ENCODE measurements around the gene ZNF519.
A peak's percentile ranks its signal among the peaks of the same experiment; 100 is the strongest.
"Not testable (repeated sequence)": the region's sequence is repeated elsewhere in the genome, so short reads cannot be mapped to it uniquely, and the experiment has no call there.

ZNF519 gene

DNA sequence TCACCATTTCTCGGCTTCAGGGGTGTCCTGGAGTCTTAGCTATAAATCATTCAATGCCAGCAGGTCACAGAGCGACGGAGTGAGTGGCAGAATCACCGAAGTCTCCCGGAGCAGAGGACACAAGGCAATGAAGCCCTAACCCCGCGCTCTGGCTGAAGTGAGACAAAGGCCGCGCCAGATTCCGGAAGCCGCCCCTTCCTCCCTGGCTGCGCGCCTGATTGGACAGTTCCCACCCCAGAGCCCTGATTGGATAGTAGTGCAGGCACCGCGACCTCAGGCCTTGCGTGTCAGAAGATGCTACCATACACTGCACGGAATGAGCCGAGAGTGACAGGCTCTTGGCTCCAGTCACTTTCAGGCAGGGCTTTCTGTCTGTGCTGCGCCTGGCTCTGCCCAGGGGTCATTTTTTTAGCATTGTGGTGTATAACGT is at the start of gene ZNF519:
ZNF519 (minus strand) TSS at position 165 of the 430 bp plus-strand sequence; CDS start at position 7, 158 bp downstream.
- peak; percentile 82 for DNase-seq

DNA sequence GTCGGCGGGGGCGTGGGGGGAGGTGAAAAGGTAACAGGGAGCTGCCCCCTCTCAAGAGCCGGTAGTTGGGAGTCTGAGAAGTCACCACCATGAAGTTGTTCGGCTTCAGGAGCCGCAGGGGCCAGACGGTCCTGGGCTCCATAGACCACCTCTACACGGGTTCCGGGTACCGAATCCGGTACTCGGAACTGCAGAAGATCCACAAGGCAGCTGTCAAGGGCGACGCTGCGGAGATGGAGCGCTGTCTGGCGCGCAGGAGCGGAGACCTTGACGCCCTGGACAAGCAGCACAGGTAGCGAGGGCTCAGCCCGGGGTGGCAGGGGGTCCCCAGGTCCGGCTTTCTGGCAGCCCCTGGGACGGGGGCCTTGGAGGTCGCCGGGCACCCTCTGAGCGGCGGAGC is 47.1 kb upstream of the ZNF519 start:
- no peak for DNase-seq

DNA sequence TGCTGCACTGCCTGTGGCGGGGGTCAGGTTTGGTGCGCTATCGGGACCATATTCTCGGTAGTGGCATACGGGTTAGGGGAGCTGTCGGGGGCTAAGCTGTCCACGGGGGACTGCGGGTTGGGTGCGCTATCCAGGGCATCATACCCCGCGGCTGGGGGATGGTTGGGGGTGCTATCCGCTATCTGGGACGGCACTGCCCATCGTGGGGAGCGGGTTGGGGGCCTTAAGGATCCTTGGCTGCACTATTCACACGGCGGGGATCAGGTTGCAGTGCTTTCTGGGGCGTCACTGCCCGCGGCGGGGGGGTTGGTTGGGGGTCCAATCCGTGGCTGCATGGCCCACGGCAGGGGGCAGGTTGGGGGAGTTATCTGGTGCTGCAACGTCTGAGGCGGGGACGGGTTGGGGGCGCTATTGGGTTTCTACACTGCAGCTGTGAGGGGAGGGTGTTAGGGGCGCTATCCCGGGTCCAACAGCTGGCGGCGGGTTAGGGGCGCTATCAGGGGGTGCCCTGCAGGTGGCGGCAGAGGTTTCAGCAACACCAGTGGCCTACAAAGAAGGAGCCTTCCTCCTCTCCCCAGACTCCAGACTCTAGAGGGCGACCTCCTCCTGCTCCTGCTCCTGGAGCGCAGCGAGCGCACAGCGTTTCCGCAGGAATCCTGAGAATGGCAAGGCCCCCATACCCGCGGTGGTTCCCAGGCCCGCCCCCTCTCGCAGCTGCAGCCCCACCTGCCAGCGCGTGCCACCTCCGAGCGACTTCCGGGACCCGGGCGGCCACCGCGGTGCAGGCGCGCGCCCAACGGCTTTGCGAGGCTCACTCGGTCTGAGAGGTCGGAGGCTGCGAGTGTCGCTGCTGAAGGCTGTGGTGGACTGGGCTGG is 46.3 kb upstream of the ZNF519 start:
- DNase-seq = peak; percentile 67

DNA sequence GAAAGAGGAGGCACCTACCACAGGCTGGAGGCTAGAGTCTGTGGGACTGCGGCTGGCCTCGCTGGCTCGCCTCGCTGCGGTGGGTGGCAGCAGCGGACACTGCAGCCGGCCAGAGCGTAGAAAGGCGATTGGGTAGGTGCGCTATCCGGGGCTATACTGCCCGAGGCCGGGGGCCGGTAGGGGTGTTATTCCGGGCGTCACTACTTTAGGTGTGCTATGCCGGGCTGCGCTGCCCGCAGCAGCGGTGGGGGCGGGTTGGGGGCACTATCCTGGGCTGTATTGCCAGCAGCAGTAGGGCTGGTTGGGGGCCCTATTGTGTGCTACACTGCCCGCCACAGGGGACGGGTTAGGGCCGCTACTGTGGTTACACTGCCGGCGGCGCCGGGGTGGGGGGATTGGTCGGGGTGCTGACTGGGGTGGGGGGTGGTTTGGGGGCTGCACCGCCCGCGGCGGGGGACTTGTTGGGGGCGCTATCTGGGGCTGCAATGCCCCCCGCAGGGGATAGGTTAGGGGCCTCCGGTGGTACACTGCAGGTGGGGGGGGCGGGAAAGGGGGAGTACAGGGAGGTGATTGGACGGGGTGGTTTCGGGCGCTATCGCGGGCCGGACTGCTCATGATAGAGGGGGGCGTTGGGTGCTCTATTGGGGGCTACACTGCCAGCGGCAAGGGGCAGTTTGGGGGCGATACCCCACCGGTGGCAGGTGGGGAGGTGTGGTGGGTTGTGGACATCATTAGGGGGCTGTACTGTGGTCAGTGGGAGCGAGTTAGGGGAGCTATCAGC is 45.5 kb upstream of the ZNF519 start:
- not testable (repeated sequence) for DNase-seq

DNA sequence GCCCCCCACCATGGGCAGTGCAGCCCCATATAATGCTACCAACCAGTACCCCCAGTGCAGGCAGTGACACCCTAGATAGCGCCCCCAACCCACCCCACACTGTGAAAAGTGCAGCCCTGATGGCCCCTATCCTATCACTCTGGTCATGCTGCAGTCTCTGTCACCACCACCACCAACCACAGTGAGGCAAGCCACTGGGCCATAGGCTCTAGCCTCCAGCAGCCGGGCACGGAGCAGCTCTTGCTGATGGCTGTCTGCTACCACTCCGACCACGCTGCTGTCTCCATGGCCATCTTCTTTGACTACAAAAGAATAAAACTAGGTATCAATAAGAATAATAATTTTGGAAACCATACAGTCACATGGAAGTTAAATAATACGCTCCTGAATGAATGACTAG is 43.2 kb upstream of the ZNF519 start:
- DNase-seq = not testable (repeated sequence)

DNA sequence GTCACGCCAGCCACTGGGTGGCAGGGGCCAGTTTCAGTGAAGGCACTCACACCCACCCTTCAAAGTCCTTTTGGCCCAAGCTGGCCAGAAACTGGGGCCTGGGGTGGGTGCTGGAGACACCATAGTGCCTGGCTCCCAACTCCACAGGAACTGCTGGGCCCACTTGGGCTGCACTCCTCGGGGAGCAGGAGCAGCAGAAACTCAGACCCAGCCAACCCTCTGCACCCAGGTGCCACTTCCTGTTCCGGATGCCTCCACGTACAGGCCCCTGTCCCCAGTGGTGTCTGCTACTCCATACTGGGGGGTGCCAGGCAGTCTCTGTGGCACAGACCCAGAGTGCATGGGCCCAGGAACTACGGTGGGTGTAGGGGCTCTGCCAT is 42.5 kb upstream of the ZNF519 start:
- no peak for DNase-seq

DNA sequence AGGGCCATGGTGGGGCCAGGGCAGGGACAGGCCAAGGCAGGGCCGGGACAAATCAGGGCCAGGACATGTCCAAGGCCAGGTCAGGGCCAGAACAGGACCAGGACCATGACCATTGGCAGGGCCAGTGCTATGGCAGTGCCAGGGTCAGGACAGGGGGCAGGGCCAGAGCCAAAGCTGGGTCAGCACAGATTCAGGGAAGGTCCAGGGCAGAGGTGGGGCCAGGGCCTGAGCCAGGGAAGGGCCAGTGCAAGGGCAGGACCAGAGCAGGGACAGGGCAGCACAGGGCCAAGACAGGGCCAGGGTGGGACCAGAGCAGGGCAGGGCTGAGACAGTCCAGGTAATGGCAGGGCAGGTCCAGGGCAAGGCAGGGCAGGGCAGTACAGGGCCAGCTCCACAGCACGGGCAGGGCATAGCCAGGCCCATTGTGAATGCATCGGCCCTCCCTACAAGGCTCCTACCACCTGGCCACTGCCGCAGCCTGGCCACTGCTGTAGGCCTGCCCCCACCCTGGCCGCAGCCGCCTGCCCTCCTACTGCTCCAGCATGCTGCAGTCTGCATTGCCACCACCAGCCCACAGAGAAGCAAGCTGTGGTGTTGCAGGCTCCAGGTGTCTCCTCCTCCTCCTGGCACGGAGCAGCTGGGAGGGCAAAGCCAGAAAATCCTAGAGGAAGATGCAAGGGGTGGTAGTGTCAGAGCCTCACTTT is 41.9 kb upstream of the ZNF519 start:
- not testable (repeated sequence) for DNase-seq

DNA sequence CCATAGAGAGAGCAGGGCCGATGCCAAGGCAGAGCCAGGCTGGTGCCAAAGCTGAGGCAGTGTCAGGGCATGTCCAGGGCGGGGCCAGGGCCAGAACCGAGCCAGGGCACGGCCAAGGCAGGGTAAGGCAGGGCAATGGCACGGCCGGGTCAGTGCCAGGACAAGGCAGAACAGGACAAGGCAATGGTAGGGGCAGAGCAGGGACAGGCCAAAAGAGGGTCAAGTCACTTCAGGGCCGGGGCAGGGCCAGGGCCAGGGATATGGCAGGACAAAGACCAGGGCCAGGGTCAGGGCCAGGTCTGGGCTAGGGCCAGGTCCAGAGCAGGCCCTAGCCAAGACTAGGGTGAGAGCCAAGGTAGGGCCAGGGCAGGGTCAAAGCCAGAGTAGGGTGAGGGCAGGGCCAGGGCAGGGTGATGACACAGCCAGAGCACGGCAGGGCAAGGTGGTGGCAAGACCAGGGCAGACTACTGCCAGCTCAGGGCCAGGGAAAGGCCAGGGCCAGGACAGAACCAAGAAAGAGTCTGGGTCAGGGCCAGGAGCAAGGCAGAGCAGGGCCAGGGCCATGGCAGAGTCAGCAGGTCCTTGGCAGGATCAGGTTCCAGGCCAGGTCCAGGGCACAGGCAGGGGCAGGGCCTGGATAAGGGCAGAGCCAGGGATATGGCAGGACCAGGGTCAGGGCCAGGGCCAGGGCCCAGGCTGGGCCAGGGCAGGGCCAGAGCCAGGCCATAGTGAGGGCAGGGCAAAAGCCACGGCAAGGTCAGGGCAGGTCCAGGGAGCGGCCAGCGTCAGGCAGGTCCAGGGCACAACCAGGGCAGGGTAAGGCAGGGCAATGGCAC is 41.1 kb upstream of the ZNF519 start:
- not testable (repeated sequence) for DNase-seq

DNA sequence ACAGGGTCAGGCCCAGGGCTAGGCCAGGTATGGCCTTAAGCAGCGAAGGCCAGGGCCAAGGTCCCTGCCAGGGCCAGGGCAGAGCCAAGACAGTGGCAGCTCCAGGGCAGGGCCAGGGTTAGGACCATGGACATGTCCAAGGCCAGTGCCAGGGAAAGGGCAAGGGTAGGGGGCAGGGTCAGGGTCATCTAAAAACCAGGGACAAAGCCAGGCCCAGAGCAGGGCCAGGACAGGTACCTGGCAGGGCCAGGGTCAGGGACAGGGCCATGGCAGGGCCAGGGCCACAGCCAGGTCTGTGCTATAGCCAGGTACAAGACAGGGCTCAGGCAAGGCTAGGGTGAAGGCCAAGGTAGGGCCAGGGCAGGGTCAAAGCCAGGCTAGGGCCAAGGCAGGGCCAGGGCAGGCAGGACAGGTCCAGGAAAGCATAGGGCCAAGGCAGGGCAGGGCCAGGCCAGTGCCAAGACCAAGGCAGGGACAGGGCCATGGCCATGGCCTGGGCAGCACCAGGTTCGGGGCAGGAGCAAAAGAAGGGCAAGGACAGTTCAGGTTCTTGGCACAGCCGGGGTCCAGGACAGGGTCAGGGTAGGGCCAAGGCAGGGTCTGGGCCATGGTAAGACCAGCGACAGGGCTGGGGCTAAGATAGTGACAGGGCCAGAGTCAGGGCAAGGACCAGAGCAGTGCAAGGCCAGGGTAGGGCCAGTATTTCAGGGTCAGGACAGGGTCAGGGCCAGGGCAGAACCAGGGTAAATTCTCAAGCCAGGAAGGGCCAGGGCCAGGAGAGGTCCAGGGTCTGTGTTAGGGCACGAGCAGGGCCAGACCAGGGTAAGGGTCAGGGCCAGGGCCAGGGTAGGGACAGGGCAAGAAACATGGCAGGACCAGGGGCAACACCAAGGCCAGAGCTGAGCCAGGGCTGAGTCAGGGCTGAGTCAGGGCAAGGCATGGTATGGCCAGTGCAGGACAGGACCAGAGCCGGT is 40.2 kb upstream of the ZNF519 start:
- DNase-seq = not testable (repeated sequence)

DNA sequence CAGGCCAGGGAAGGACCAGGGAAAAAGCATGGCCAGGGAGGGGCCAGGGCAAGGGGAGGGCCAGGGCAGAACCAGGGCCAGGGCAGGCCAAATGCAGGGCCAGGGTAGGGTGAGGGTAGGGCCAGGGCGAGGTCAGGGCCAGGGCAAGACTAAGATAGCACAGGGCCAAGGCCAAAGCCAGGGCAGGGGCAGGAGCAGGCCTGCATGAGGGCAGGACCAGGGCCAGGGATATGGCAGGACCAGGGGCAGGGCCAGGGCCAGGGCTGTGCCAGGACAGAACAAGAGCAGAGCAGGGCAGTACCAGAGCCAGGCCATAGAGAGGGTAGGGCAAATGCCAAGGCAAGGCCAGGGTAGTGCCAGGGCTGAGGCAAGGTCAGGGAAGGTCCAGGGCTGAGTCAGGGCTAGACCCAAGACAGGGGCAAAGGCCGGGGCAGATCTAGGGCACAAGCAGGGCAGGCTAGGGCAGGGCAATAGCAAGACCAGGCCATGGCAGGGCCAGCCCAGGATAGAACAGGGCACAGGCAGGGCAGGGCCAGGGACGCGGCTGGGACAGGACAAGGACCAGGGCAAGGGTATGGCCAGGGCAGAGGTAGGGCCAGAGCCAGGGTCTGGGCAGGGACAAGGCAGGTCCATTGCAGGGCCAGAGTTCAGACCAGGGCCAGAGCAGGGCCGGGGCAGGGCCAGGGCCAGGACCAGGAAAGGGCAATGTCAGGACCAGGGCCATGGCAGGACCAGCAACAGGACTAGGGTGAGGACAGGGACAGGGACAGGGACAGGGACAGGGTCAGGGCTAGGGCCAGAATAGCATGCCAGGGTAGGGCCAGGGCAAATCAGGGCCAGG is 39.3 kb upstream of the ZNF519 start:
- not testable (repeated sequence) for DNase-seq

DNA sequence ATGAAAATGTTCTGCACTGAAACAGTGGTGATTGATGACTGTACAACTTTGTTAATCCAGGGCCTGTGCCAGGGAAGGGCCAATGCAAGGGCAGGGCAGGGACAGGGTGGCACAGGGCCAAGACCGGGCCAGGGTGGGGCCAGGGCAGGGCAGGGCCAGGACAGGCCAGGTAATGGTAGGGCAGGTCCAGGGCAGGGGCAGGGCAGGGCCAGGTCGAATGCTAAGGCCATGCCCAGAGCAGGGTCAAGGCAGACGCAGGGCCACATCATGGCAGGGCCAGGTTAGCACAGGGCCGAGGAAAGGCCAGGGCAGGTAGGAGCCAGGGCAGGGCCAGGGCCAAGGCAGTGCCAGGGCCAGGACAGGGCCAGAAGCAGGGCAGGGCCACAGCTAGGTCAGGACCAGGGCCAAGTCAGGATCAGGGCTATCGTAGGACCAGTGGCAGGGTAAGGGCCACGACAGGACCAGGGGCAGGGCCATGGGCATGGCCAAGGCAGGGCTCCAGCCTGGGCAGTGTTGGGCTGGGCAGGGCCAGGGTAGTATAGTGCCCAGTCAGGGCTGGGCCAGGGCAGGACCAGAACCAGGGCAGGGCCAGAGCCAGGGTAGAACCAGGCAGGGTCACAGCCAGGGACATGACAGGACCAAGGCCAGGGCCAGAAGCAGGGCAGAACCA is 38.3 kb upstream of the ZNF519 start:
- DNase-seq = not testable (repeated sequence)

DNA sequence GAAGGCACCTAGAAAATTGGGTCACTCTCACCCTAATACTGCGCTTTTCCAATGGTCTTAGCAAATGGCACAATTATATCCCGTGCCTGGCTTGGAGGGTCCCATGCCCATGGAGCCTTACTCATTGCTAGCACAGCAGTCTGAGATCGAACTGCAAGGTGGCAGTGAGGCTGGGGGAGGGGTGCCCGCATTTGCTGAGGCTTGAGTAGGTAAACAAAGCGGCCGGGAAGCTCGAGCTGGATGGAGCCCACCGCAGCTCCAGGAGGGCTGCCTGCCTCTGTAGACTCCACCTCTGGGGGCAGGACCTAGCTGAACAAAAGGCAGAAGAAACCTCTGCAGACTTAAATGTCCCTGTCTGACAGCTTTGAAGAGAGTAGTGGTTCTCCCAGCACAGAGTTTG is 30.7 kb upstream of the ZNF519 start:
- not testable (repeated sequence) for DNase-seq

DNA sequence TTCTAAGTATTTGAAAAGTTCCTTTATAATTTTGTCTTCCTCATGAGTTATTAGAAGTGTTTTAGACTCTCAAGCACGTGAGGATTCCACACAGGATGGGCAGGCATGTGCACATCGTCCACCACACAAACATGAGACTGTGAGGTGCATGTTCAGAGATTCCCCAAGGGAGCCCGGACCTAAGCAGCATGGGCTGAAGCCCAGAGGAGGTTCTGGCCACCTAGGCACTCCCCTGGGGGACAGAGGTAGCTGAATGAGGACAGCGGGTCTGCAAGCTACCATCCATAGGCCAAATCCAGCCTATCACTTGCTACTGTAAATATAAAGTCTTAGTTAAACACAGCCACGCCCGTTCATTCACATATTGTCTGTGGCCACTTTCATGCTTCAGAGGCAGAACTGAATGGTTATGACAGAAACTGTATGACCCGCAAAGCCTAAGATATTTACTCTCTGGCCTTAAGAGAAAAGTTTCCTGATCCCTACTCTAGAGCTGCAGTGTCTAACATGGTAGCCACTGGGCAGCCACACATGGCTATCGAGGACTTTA is 19.4 kb upstream of the ZNF519 start:
- DNase-seq = not testable (repeated sequence)

DNA sequence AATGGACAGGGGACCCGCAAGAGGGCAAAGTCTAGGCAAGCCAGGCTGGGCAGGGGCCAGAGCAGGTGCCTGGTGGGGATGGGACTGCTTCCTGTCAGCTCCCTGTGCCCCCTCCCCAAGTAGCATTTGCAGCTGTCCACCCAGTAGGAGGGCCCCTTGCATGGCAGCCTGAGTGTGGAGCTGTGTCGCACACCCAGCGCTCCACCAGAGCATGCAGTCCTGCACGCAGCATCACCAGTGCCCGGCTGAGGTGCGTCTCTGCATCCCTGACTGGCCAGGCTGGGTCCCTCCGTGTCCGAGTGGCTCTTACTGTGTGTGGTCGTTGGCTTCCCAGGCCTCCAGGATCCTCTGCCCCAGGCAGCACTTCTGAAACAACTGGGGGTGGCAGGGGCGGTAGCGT is 18.5 kb upstream of the ZNF519 start:
- DNase-seq = not testable (repeated sequence)

DNA sequence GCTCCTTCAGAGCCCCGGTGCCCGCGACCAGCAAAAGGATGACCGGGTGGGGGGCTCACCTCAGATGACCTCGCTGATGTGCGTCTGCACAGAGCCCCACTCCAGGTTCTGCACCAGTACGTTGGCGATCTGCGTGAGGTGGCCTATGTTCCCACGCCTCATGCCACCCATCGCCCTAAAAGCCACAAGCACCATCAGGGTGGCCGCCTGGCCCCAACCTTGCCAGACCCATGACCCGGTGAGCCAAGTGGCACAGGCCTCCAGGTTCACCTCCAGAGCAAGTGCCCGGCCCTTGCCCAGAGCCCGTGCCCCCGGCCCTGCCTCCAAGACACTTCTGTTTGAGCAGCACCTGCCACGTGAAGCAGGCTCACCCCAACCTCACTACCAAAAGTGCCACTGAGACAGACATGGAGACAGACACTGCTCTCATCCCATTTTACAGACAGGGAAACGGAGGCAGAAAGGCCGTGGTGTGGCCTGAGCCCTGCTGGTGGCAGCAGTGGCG is 17.7 kb upstream of the ZNF519 start:
- not testable (repeated sequence) for DNase-seq

DNA sequence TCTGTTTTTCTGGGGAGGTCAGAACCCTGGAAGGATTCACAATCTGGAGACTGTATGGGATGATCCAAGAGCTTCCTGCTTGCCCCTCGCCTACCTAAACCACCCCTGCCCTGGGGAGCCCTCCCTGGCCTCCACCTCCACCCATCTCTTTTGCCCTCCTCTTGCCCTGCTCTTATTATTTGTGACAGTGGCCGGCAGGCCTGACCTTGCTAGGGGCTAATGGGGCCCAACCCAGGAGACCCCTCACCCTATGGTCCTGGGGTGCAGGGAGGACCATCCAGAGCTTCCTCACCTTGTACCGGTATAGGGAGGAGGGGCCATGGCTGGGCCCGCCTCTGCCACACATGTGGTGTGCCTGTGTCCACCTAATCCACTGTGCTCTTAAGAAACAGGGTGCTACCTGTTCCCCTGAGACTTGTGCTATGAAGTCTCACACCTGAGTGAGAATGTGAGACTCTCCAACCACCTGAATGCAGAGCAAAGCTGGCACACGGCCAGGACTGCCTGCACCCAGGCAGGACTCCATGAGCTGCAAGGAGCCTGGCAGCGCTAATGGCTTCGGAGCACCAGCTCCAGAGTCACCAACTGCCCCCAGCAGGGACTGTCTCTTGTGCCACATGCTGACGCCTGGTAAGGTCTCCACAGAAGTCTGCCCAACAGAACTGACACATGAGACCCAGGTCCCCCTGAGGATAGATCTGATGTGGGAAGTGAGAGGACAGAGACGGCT is 17.1 kb upstream of the ZNF519 start:
- DNase-seq = not testable (repeated sequence)

DNA sequence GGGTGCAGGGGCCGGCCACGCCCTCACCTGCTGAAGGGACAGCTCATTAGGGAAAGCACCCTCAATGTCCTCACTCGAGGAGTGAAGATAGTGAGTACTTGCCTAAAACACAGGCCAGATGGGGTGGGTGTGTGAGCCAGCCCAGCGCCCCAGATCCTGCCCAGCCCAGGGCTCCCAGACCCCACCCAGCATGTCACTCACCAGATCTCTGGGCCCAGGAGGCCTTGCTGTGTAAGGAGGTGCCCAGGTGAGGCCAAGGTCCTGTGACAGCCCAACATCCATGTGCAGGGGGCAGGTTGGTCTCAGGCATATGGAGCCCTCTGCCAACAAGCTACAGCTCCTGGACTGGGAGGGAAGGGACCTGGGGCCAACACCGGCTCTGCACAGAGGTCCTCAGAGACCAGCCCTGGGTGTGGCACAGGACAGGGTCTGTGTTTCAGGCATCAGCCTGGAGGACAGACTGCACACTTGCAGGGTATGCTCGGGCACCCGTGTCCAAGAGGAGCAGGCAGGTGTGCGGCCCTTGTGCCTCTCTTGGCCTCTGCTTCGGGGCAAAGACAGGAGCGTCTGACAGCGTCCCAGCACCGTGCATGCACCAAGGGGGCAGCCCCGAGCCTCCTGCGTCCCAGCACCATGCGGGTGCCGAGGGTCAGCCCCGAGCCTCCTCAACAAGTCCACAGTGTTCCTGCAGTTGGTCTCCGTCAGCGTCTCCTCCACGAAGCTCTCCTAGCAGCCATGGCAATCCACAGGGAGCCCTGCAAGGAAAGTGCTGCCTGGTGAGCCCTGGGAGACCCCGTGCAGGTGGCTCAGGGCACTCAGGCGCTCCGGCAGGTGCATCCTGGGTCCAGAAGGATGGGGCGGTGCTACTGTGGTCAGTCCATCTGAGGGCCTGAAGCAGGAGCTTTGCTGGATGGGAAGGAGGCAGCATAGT is 16.0 kb upstream of the ZNF519 start:
- DNase-seq = not testable (repeated sequence)

Measured in activated CD4-positive, alpha-beta T cell treated with anti-CD3 and anti-CD28 coated beads for 1 hour (primary cell).